WTC11 (cell line): ENCODE measurements around the gene JAKMIP1.

Source experiments
- ELF4 ChIP-seq: sonication (generic); formaldehyde crosslinking; IDR thresholded peaks from 2 replicates; pipeline ENCODE4 v1.8.1; 2022; ENCODE audit warnings: low read depth, mild to moderate bottlenecking, moderate library complexity, missing genetic modification reagents
- GABPB1 ChIP-seq: sonication (generic); formaldehyde crosslinking; IDR thresholded peaks from 2 replicates; pipeline ENCODE4 v1.8.1; 2023; ENCODE audit warnings: mild to moderate bottlenecking, missing genetic modification reagents
- JUN ChIP-seq: sonication (generic); formaldehyde crosslinking; IDR thresholded peaks from 2 replicates; pipeline ENCODE4 v1.8.0; 2023; ENCODE audit warnings: mild to moderate bottlenecking, missing genetic modification reagents
- SP1 ChIP-seq: sonication (generic); formaldehyde crosslinking; conservative IDR thresholded peaks from 2 replicates; pipeline ENCODE4 v1.8.1; 2022; ENCODE audit warnings: missing genetic modification reagents
- TEAD4 ChIP-seq: sonication (generic); formaldehyde crosslinking; IDR thresholded peaks from 2 replicates; pipeline ENCODE4 v1.8.0; 2022; ENCODE audit warnings: mild to moderate bottlenecking, missing genetic modification reagents
- ZNF396 ChIP-seq: fragments of 250-450 bp; sonication (Bioruptor Pico); IDR thresholded peaks from 2 replicates; pipeline ENCODE4 v1.8.0; 2021; ENCODE audit warnings: mild to moderate bottlenecking, moderate library complexity, borderline replicate concordance
- TF ChIP-seq, protein P1 (sequence below): sonication (generic); formaldehyde crosslinking; IDR thresholded peaks from 2 replicates; pipeline ENCODE4 v1.8.0; 2022; ENCODE audit warnings: mild to moderate bottlenecking, missing genetic modification reagents
- TF ChIP-seq, protein P2 (sequence below): sonication (generic); formaldehyde crosslinking; IDR thresholded peaks from 2 replicates; pipeline ENCODE4 v1.8.1; 2023; ENCODE audit warnings: mild to moderate bottlenecking, missing genetic modification reagents, borderline replicate concordance
- TF ChIP-seq, protein P3 (sequence below): fragments of 200-600 bp; IDR thresholded peaks from 2 replicates; pipeline ENCODE4 v1.8.0; 2022; ENCODE audit warnings: antibody characterized with exemption
- TF ChIP-seq, protein P4 (sequence below): sonication (generic); formaldehyde crosslinking; IDR thresholded peaks from 2 replicates; pipeline ENCODE4 v1.8.1; 2023; ENCODE audit warnings: mild to moderate bottlenecking, missing genetic modification reagents

DNA sequence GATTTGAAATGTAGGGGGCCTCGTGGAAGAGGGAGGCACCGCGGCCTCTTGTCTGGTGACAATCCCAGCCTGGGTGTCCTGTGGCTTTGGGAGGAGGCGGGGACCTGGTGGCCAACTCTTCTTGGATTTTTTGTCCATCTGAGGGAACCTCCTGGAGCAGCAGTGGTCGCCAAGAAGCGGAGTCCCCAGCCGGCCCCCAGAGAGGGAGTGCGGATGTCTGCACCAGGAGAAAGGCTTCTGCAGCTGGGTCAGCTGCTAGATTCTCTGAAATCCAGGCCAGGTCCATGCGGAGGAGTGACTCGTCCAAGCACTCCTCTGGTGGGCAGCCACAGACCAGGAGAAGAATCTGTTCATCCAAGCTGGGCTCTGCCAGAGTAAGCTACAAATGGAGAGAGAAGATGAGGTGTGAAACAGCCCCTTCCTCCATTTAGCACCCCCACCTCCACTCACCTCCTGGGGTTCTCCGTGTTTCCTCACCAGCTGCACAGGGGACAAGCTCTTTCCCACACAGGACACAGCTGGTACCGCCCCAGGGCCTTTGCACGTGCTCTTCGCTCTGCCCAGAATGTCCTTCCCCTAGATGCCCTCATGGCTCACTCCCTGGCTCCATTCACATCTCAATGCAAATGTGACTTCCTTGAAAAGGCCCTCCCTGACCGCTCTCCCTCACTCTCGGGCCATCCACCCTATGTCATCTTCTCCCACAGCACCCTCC lies 209.7 kb downstream of the JAKMIP1 start:
- TF ChIP-seq, protein P1, sequence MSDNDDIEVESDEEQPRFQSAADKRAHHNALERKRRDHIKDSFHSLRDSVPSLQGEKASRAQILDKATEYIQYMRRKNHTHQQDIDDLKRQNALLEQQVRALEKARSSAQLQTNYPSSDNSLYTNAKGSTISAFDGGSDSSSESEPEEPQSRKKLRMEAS (CRISPR knock-in tag): no peak
- TF ChIP-seq, protein P2, sequence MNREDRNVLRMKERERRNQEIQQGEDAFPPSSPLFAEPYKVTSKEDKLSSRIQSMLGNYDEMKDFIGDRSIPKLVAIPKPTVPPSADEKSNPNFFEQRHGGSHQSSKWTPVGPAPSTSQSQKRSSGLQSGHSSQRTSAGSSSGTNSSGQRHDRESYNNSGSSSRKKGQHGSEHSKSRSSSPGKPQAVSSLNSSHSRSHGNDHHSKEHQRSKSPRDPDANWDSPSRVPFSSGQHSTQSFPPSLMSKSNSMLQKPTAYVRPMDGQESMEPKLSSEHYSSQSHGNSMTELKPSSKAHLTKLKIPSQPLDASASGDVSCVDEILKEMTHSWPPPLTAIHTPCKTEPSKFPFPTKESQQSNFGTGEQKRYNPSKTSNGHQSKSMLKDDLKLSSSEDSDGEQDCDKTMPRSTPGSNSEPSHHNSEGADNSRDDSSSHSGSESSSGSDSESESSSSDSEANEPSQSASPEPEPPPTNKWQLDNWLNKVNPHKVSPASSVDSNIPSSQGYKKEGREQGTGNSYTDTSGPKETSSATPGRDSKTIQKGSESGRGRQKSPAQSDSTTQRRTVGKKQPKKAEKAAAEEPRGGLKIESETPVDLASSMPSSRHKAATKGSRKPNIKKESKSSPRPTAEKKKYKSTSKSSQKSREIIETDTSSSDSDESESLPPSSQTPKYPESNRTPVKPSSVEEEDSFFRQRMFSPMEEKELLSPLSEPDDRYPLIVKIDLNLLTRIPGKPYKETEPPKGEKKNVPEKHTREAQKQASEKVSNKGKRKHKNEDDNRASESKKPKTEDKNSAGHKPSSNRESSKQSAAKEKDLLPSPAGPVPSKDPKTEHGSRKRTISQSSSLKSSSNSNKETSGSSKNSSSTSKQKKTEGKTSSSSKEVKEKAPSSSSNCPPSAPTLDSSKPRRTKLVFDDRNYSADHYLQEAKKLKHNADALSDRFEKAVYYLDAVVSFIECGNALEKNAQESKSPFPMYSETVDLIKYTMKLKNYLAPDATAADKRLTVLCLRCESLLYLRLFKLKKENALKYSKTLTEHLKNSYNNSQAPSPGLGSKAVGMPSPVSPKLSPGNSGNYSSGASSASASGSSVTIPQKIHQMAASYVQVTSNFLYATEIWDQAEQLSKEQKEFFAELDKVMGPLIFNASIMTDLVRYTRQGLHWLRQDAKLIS (CRISPR knock-in tag): no peak
- no peak for TF ChIP-seq GABPB1 (CRISPR knock-in tag)
- TF ChIP-seq TEAD4 (CRISPR knock-in tag): no peak
- no peak for TF ChIP-seq SP1
- TF ChIP-seq, protein P3, sequence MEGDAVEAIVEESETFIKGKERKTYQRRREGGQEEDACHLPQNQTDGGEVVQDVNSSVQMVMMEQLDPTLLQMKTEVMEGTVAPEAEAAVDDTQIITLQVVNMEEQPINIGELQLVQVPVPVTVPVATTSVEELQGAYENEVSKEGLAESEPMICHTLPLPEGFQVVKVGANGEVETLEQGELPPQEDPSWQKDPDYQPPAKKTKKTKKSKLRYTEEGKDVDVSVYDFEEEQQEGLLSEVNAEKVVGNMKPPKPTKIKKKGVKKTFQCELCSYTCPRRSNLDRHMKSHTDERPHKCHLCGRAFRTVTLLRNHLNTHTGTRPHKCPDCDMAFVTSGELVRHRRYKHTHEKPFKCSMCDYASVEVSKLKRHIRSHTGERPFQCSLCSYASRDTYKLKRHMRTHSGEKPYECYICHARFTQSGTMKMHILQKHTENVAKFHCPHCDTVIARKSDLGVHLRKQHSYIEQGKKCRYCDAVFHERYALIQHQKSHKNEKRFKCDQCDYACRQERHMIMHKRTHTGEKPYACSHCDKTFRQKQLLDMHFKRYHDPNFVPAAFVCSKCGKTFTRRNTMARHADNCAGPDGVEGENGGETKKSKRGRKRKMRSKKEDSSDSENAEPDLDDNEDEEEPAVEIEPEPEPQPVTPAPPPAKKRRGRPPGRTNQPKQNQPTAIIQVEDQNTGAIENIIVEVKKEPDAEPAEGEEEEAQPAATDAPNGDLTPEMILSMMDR: no peak
- TF ChIP-seq JUN: no peak
- TF ChIP-seq, protein P4, sequence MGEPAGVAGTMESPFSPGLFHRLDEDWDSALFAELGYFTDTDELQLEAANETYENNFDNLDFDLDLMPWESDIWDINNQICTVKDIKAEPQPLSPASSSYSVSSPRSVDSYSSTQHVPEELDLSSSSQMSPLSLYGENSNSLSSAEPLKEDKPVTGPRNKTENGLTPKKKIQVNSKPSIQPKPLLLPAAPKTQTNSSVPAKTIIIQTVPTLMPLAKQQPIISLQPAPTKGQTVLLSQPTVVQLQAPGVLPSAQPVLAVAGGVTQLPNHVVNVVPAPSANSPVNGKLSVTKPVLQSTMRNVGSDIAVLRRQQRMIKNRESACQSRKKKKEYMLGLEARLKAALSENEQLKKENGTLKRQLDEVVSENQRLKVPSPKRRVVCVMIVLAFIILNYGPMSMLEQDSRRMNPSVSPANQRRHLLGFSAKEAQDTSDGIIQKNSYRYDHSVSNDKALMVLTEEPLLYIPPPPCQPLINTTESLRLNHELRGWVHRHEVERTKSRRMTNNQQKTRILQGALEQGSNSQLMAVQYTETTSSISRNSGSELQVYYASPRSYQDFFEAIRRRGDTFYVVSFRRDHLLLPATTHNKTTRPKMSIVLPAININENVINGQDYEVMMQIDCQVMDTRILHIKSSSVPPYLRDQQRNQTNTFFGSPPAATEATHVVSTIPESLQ: no peak
- TF ChIP-seq ELF4 (CRISPR knock-in tag): no peak
- TF ChIP-seq ZNF396 (CRISPR knock-in tag): no peak
